IPS-11a (cell line): Measurements from ENCODE around the gene SMOC2.

Experiments
- H3K4me3 ChIP-seq: one replicate; pipeline ENCODE4 v1.5.1; 2013; ENCODE audit warnings: low read depth, low read length, control low read depth

SMOC2 gene

DNA sequence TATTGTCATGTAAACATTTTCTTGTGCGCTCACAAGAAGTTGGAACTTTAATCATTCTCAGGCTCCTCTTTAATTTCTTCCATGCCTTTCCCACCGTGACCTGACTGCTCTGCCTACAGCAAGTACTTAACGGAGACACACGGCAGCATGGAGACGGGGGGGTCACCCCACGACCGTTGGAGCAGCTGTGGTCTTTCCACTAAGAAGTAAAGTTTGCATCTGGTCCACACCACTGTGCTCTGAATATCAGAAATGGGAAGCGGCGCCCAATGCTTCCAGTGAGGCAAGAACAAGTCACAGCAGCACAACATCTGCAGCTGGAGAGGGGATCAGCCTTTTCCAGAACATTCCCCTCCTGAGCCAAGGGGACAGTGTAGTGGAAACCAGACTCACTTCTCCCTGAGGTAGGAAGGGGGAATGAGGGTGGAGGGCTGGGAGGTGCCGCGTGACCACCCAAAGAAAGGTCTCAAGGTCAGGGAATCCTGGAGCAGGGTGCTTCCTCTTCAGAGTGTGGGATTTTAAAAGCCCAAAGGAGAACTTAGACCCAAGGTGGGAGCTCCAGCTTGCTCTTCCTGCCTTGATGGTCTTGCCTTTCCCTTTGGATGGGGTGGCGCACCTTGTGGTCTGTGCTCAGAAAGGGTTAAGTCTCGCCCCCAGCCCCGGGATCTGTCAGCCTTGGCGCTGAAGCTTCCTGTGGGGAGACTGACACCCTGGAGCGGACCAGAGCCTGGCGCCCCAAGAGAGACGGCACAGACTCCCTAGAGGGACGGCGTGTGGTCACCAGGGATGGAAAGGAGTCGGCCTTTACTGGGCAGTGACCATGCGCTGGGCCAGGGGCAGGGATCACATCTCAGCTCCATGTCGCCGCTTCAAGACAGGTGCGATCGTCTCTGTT, 25.6 kb upstream of the SMOC2 start:
- no peak overlapping the region for H3K4me3 ChIP-seq

DNA sequence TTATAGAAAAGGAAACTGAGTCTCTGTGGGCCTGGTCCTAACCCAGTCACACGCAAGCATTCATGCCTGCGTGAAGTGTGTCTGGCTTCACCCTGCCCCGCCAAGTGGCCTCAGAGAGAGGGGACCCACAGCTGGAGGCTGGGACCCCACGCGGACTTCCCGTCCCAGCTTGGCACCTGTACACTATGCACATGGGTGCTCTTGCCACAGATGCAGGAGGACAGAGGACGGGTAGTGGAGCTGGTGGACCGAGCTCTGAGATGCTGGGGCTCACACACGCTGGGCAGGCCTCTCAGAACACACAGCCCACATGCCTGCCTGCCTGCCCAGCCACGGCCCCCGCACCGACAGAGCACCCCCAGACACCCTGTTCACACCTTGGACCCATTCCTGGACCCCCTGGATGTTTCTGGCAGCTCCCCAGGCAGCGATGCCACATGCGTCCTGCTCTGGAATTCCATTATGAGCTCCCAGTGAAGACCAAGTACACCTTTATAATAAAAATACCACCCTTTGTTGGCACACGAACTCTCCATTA, 24.9 kb upstream of the SMOC2 start:
- H3K4me3 ChIP-seq, result no peak overlapping the region

DNA sequence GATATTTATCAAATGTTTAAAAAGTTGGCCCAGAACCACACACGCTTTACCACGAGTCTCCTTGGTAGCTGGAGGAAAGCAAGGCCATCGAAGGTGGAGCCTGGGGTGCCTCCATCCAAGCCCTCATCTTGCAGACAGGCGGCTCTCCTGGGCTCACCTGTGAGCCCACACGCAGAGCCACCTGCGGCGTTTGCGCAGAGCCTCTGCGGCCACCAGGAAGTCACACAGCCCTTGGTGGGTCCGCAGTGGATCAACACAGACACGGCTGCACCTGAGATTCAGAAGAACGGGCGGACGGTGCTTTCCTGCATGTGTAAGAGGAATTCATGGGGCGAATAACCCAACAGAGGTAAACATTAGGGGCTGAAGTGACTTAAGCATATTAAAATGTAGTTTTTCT, 24.5 kb upstream of the SMOC2 start:
- H3K4me3 ChIP-seq, result no peak overlapping the region

DNA sequence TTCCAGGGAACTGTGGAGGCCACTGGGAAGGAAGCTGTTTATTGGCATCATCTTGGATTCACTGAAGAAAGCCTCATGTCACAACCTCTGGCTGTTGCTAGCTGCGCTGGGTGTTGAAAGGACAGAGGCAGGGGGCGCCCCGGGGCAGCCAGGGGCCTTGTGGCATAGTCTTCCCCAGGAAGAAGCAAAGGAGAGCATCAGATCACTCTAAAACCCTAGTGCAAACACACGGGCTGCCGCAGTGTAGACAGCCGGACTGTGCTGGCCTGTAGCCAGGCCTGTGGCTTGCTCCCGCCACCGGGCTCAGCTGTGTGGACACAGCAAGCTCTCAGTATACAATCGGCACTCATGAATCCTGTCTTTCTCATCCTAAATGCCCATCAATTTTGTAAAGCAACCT, 23.8 kb upstream of the SMOC2 start:
- no peak overlapping the region for H3K4me3 ChIP-seq

DNA sequence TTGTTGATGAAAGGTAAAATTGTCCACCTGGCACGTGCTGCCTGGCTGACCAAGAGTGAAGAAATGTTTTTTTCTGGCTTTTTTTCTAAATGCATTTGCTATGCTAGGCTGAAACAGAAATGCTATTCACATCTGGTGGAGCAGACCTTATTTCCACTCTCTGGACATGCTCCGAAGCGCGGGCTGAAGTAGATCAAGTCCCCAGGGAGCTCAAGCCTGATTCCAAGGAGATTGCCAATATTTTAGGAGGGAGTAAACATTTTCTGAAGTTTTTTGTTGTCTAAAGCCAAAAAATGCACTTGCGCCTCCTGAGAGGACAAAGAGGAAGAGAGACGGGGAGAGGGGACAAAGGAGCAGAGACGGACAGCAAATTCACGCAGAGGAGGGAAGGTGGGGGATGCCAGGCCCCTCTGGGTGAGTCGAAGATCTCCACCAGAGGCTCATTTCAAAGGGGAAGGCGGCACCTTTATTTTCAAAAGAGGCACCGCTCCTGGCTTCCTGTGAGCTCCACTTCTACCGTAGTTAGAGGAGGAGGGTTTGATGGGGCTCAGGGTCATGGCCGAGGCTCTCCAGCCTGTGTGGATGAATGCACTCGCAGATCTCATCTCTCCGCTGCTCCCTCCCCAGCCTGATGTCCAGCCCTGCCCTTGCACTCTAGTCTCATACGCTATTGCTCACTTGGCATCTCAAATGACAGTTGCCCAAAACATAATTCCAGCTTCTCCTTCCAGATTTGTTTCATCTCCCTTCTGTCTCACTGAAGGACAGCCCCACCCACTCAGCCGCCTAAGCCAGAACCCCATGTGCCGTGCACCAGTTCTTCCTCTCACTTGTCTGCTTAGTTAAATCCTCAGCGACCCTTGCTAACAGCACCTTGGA, 23.1 kb upstream of the SMOC2 start:
- no peak overlapping the region for H3K4me3 ChIP-seq

DNA sequence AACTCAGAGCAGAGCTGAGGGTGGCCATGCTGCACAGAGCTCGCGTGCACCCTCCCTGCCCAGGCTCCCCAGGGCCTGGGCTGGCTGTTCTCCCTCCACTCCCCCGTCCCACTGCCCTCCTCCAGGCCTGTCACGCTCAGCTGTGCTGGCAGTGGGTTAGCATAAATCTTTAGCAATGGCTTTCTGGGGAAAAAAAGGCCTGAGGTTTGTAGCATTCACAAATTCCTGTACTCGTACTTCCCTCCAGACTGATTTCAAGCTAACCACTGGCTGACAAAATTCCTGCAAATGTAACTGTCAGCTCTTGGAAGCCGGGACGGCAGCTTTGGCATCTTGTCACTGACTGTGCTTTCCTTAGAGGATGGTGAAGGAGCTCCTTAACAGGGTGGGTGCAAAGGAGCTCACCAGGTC, 22.3 kb upstream of the SMOC2 start:
- no peak overlapping the region for H3K4me3 ChIP-seq

DNA sequence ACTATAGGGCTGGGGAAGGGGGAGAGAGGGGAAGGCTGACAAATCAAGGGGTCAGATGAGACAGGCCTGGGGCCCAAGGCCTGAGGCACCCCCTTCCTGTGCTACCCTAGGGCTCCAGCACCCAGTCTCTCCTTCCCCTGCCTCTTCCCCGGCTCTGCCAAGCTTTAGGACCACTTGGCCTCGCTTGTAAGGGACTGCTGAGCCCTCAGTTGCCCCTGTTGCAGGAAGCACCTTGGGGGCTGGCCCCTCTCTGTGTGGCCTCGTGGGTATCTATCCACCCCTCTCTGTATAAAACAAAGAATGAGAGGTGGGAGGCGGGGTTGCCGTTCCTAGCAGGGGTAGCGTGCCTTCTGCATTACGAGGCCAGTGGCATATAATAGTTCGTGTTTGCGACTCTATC, 21.4 kb upstream of the SMOC2 start:
- no peak overlapping the region for H3K4me3 ChIP-seq

DNA sequence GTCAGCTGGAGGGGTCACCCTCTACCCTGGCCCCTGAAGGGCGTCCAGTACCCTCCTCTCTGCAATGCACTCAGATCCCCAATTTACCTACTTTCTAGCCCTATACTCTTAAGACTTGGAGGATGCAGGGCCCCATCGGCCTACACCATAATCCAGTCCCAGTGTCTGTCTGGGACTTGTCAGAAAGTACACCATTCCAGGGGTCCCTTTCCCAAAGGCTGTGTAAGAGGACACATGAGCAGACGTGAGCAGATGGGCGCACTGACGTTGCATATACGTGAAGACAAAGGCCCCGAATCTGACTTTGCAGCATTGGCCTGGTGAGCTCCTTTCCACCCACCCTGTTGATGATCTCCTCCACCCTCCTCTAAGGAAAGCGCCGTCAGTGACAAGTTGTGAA, 20.9 kb upstream of the SMOC2 start:
- no peak overlapping the region for H3K4me3 ChIP-seq

DNA sequence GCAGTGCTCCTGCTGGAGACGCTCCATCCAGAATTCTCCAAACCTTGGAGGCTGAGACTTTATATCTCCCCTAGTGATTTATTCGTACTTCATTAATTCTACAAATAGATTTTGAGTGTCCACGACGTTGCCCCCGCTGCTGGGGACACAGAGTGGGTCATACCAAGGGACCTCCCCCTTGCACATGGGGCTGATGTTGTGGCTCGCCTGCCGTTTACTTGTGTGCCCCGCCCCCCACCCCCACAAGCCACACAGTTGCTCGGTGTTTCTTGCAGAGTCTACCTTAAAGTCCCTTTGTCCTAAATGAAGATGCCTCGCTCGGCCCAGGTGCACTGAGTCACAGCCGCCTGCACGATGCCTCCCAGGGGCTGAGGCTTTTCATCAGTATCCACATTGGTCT, 20.3 kb upstream of the SMOC2 start:
- H3K4me3 ChIP-seq, result no peak overlapping the region

DNA sequence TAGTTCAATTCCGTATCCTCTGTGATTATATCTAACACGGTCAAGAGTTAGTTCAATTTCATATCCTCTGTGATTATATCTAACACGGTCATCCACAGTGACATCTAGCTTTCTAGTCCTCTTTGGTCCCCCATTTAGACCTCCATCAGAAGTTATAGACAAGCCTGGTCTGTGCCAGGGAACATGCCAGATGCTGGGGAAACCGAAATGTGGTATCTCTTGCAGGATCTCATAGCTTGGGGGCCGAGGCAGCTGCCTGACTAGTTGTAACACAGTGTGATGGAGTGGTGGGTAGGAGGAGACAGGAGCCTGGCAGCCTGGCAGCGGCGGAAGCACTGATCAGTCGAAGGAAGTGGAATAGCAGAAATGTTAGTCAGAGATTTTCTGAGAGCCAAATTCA, 13.8 kb upstream of the SMOC2 start:
- no peak overlapping the region for H3K4me3 ChIP-seq

DNA sequence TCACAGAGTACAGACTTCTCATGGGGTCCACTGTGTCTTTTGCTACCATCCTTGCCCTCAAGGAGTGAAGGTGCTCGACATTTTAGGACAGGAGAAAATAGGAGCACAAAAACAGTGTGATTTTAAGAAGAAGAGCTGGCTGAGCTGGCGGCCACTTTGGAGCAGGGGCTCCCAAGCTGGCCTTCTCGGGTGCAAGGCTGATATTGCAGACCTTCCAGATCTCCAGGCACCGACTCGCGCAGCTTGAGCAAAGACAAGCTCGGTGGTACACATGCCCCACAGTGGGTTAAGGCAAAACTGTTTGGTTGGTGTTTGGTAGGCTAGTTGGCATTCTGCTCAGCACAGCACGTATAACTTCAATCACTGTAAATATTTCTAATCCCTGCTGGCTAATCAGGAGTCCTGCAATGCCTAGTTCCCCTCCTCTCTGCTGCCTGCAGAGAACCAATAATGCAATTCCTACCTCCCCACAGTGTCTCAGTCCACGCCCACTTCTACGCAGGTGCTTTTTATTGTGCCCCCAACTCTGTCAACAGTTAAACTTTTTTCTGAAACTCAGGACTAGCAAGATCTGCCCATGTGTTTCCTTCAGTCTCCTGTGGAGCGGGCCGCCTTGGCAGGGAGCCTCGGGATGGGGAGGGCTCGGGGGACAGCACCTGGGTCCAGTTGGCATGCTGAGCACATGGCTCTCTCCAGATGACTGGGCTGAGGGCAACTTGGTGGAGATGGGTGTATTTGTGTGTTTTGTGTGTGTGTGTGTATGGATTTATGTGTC, 12.7 kb upstream of the SMOC2 start:
- no peak overlapping the region for H3K4me3 ChIP-seq

DNA sequence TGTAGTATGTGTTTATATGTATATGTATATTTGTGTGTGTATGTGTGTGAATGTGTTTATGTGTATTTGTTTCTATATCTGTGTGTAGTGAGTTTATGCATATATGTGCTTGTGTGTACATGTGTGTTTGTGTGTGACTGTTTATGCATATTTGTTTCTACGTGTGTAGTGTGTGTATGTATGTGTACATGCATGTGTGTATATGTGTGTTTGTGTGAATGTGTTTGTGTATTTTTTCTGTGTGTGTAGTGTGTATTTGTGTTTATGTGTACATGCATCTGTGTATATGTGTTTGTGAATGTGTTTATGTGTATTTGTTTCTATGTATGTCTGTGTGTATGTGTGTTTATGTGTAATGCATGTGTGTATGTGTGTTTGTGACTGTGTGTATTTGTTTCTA, 12.1 kb upstream of the SMOC2 start:
- H3K4me3 ChIP-seq, result no peak overlapping the region

DNA sequence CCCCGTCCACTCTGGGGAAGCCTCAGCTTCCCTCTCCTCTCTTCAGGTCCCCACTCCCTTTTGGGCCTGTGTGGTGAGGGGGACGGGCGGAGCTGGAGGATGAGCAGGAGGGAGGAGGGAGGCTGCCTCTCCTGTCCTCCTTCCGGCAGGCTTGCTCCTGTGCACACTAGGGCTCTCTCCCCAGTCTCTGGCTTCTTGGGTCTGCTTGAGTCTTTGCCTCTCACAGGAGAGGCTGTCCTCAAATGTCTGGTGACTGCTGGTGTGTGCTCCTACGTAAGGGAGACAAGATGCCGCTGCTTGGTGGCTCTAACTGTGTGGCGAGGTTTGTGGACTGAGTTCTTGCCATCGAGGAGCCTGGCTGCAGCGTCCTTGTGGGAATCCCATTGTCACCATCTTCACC, 8.8 kb upstream of the SMOC2 start:
- no peak overlapping the region for H3K4me3 ChIP-seq

DNA sequence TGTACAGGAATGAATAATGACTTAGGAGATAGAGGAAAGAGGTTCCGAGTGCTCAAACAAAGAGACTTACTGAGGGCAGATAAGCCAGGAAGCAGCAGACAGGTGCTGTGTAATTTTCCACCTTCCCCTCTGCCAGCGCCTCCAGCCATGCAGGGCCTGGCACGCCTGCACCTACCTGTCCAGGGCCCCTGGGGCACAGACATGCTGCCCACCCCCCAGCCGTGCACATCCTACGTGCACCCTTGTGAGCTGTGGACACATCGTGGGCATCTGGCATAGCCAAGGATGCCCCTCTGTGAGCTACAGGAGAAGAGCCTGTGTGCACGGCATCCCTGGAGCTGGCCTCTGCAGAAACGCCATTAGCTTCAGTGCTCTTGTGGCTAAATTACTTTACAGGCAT, 7.1 kb upstream of the SMOC2 start:
- no peak overlapping the region for H3K4me3 ChIP-seq

DNA sequence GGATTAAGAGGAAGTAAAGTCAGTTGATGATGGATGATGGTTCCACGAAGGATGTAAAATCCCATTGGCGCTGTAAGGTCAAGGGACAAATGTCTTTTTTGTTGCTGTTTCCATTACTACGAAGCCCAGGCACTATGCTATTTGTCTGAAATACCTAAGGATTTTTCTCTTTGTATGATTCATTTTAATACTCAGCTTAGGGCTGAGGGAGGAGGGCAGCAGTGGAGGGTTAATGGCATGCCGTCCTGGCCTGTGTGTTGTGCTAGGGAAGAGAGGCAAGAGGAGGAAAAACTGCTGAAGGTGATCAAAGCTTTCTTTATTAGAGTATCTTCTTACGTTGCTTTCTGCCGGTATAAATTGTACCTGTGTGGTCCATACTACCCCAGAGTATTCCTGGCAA, 6.5 kb upstream of the SMOC2 start:
- H3K4me3 ChIP-seq, result no peak overlapping the region

DNA sequence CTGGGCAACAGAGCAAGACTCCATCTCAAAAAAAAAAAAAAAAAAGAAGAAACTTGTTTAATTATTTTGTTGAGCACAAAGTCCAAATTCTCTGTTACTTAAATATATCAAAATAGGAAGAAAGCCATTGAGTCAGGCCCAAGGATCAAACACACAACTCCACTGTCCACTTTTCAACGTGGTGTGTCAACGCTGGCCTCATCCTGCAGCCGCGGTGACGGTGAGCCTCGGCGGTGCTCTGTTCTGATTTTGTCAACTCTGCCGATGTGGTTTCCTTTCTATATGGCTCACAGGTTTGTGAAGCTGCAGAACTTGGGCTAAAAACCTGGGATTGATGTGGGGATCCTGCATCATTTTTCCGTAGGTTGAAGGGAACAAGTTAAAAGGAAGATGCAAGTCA, 3.2 kb upstream of the SMOC2 start:
- no peak overlapping the region for H3K4me3 ChIP-seq

DNA sequence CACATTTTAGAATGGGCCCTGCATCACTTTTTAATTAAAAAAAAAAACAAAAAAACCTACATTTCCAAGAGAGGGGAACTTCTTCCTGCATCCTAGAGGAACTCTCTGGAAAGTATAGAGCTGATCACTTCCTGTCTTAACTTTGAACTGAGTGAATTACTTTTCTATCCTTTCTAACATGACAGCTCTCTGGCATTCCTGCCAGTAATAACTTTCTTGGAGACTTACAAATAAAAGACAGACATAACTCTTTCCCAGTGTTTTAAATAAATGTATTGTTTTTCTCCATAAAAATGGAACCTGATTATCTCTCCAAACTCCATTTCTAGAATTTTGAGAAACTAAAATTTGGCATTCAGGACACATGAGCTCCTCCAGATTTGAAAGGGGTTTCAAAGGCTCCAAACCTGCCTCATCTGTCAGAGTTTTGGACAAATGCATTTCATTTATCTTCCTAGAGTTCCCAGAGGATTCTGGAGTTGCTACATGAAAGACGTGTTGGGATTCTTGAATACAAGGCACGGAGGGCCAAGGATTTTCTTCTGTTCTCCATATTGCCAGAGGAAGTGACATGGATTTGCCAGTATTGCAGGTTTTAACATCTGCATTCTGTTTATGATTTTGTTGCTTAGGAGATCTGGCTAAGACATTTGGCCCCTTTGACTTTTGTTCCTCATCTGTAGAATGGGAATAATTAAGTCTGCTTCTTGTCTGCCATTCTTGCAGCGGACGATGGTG, 2.0 kb upstream of the SMOC2 start:
- no peak overlapping the region for H3K4me3 ChIP-seq

DNA sequence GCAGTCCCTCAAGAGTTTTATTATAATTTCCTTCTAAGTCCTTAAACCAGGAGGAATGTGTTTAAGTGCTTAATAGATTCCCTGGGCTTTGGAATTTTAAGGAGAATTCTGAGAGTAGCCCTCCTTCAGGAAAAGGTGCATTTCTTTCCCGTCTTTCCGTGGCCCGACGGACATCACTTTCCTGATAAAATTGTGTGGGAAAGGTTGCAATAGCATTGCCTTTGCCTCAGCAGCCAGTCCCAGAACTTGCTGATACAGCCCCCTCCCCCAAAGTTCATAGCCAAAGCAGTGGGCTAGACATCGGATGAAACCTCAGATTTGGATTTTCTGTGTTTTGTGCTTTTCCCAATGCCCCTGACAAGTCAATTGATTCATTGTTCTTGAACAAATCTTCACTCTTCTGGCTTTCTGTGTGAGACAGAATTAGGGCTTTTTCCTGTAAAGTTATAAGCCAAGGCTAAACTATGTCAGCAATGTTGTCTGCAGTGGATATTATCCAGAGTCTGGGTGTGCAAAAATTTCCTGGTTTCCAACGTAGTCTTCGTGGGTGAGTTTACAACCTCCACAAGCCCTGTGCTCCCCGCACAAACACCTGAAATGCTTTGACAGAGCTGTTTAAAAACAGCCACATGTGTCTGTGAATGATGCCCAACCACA, 1.1 kb upstream of the SMOC2 start:
- H3K4me3 ChIP-seq, result no peak overlapping the region

DNA sequence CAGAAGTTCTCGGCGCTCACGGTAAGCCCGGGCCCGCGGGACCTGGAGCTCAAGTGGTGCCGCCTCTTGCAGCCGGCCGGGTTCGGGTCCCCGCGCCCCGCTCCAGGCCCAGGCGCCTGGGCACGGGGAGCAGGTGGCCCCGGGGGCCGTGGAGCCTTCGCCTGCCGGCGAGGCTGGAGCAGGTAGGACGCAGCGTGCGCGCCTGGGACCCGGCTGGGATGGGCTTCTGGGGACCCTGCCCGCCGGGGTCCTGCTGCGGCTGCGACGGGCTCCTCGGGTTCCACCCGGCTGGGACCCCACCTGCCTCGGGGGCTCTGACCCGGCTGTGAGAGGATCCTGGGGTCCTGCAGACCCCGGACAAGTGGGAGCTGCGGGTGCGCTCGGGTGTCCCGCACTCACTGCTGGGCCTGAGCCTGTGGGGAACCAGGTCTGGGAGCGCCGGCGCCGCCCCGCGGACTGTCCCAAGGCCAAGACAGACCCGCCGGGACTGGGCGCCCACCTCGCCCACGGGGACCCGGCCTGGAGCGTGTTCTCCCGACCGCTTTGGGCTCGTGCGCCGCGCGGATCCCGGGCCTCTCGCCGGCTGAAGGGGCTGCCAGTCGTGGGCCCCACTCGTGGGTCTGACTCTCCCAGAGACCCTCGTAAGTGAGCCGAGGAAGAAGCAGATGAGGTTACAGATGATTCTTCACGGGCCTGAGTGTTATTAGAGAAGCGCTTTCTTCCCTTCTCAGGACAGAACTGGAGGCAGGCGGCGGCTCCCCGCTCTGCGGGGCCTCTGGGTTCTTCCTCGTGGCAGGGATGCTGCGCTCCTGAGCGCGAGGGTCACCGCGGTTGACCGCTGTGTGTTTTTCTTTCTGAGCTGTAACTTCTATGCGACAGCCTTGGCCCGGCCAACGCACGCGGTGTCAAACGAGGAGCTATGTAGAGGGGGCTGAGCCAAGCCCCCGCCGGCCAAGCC, 729 bp downstream of the SMOC2 start:
- H3K4me3 ChIP-seq, result peak overlapping the region; percentile 43
